ENCODE data around the gene LRP8. TPM values are rescaled to one million over a fixed set of nuclear protein-coding genes. Genes with fewer than 3 reads are reported as not detected.
"Not testable (repeated sequence)": the region's sequence is repeated elsewhere in the genome, so short reads cannot be mapped to it uniquely, and the experiment has no call there.

Gene LRP8
- total RNA-seq, 5 donors from 2014 or later (not counting 1 experiment from before 2014, with no cell fraction given), result 8.9 to 21.5 (median 19.8) TPM

GRCh38 chr1:53285546-53285945 is 42.3 kb downstream of the LRP8 start:
- Mint-ChIP-seq H3K4me3 (no peak overlapping the region), H3K36me3 (peaks cover 11% of the 10 kb centered on the region), H3K27ac (no peak overlapping the region), H3K27me3 (no peaks in the 10 kb centered on the region), H3K9me3 (no peaks in the 10 kb centered on the region), H3K4me1 (peaks cover 0 to 2% (median 2%) of the 10 kb centered on the region in 3 donors)
- no peak for DNase-seq
- ChIA-PET POLR2A (no interaction called here), CTCF (interaction anchor here in 1 of 2 donors (0.6 kb wide), 1 partner anchor 94 kb away, joined by 3 read pairs; no protein-coding TSS in a partner anchor)
- WGBS (ENCODE audit: insufficient coverage), result 75% methylated on average over 4 of the region's 5 CpGs
- Histone ChIP-seq H3K27ac (ENCODE audit: low read length) (no peak overlapping the region), H3K27me3 (replicated peaks in 1 of 2; ENCODE audit: control insufficient read depth in 2 of 2, extremely low read depth in 1 of 2, insufficient read depth in 2 of 2, low read length in 1 of 2) (no peaks in the 10 kb centered on the region), H3K4me3 (ENCODE audit: control insufficient read depth in 1 of 2, extremely low read depth in 1 of 2, low read length in 1 of 2) (no peak overlapping the region), H3K36me3 (ENCODE audit: control insufficient read depth in 2 of 2, extremely low read depth in 1 of 2, insufficient read depth in 1 of 2, low read length in 1 of 2) (peaks cover 0 to 9% of the 10 kb centered on the region in 2 donors), H3K9me3 (no peaks in the 10 kb centered on the region), H3K4me1 (ENCODE audit: control insufficient read depth in 1 of 2, extremely low read depth in 1 of 2, insufficient read depth in 2 of 2, low read length in 2 of 2) (peaks cover 0 to 5% of the 10 kb centered on the region in 2 experiments)
- no peak for ATAC-seq (replicated peaks in 1 of 4)

GRCh38 chr1:53284224-53285020 is 43.4 kb downstream of the LRP8 start:
- 100% methylated on average over 5 of the region's 8 CpGs for WGBS (ENCODE audit: insufficient coverage)
- Mint-ChIP-seq H3K27ac (no peak overlapping the region), H3K9me3 (no peaks in the 10 kb centered on the region), H3K4me1 (peaks cover 0 to 2% (median 2%) of the 10 kb centered on the region in 3 donors), H3K4me3 (no peak overlapping the region), H3K36me3 (peaks cover 11% of the 10 kb centered on the region), H3K27me3 (no peaks in the 10 kb centered on the region)
- peaks cover 0 to 5% of the 10 kb centered on the region in 2 experiments for H3K4me1 ChIP-seq (ENCODE audit: control insufficient read depth in 1 of 2, extremely low read depth in 1 of 2, insufficient read depth in 2 of 2, low read length in 2 of 2)
- no peak overlapping the region for H3K27ac ChIP-seq (ENCODE audit: low read length)
- H3K4me3 ChIP-seq (ENCODE audit: control insufficient read depth in 1 of 2, extremely low read depth in 1 of 2, low read length in 1 of 2), result no peak overlapping the region
- POLR2A ChIA-PET, result no interaction called here
- ATAC-seq (replicated peaks in 1 of 4) (no peak), DNase-seq (no peak)
- H3K27me3 ChIP-seq (replicated peaks in 1 of 2; ENCODE audit: control insufficient read depth in 2 of 2, extremely low read depth in 1 of 2, insufficient read depth in 2 of 2, low read length in 1 of 2), result no peaks in the 10 kb centered on the region
- no peaks in the 10 kb centered on the region for H3K9me3 ChIP-seq
- peaks cover 0 to 9% of the 10 kb centered on the region in 2 donors for H3K36me3 ChIP-seq (ENCODE audit: control insufficient read depth in 2 of 2, extremely low read depth in 1 of 2, insufficient read depth in 1 of 2, low read length in 1 of 2)
- CTCF ChIA-PET, result no interaction called here

- H3K4me3 ChIP-seq (ENCODE audit: control insufficient read depth in 1 of 2, extremely low read depth in 1 of 2, low read length in 1 of 2); H3K36me3 ChIP-seq (ENCODE audit: control insufficient read depth in 2 of 2, extremely low read depth in 1 of 2, insufficient read depth in 1 of 2, low read length in 1 of 2); H3K9me3 ChIP-seq; H3K27ac ChIP-seq (ENCODE audit: low read length); H3K4me1 ChIP-seq (ENCODE audit: control insufficient read depth in 1 of 2, extremely low read depth in 1 of 2, insufficient read depth in 2 of 2, low read length in 2 of 2); H3K27me3 ChIP-seq (replicated peaks in 1 of 2; ENCODE audit: control insufficient read depth in 2 of 2, extremely low read depth in 1 of 2, insufficient read depth in 2 of 2, low read length in 1 of 2); H3K27me3 Mint-ChIP-seq; H3K9me3 Mint-ChIP-seq; ATAC-seq (replicated peaks in 1 of 4); CTCF ChIA-PET; H3K36me3 Mint-ChIP-seq; POLR2A ChIA-PET; H3K4me3 Mint-ChIP-seq; H3K4me1 Mint-ChIP-seq; DNase-seq: not testable (repeated sequence)
- no CpG with 5 or more reads among the region's 12 CpGs for WGBS (ENCODE audit: insufficient coverage)
- H3K27ac Mint-ChIP-seq, result peak overlapping the region in 1 of 2 donors; percentile 11
These were observed 44.7 kb downstream of the LRP8 start for GRCh38 chr1:53283156-53283555.

- CTCF ChIA-PET, result interaction anchor here in 1 of 2 donors (0.6 kb wide), 1 partner anchor 115 kb away, joined by 3 read pairs; no protein-coding TSS in a partner anchor
- Histone ChIP-seq H3K9me3 (no peaks in the 10 kb centered on the region), H3K27ac (ENCODE audit: low read length) (no peak overlapping the region), H3K4me1 (ENCODE audit: control insufficient read depth in 1 of 2, extremely low read depth in 1 of 2, insufficient read depth in 2 of 2, low read length in 2 of 2) (no peaks in the 10 kb centered on the region), H3K27me3 (replicated peaks in 1 of 2; ENCODE audit: control insufficient read depth in 2 of 2, extremely low read depth in 1 of 2, insufficient read depth in 2 of 2, low read length in 1 of 2) (no peaks in the 10 kb centered on the region), H3K36me3 (ENCODE audit: control insufficient read depth in 2 of 2, extremely low read depth in 1 of 2, insufficient read depth in 1 of 2, low read length in 1 of 2) (peaks cover 0 to 2% of the 10 kb centered on the region in 2 donors), H3K4me3 (ENCODE audit: control insufficient read depth in 1 of 2, extremely low read depth in 1 of 2, low read length in 1 of 2) (no peak overlapping the region)
- no peaks in the 10 kb centered on the region for H3K9me3 Mint-ChIP-seq
- WGBS (ENCODE audit: insufficient coverage), result 98% methylated on average over 6 of the region's 9 CpGs
- DNase-seq, result no peak
- H3K4me3 Mint-ChIP-seq, result no peak overlapping the region
- no peak for ATAC-seq (replicated peaks in 1 of 4)
- no peak overlapping the region for H3K27ac Mint-ChIP-seq
- no peaks in the 10 kb centered on the region for H3K36me3 Mint-ChIP-seq
- H3K27me3 Mint-ChIP-seq, result no peaks in the 10 kb centered on the region
- no peaks in the 10 kb centered on the region for H3K4me1 Mint-ChIP-seq
- POLR2A ChIA-PET, result no interaction called here
These were observed 46.7 kb downstream of the LRP8 start for GRCh38 chr1:53281133-53281532.

GRCh38 chr1:53280496-53280895 is 47.4 kb downstream of the LRP8 start:
- Histone ChIP-seq H3K27me3 (replicated peaks in 1 of 2; ENCODE audit: control insufficient read depth in 2 of 2, extremely low read depth in 1 of 2, insufficient read depth in 2 of 2, low read length in 1 of 2) (no peaks in the 10 kb centered on the region), H3K4me3 (ENCODE audit: control insufficient read depth in 1 of 2, extremely low read depth in 1 of 2, low read length in 1 of 2) (no peak overlapping the region), H3K4me1 (ENCODE audit: control insufficient read depth in 1 of 2, extremely low read depth in 1 of 2, insufficient read depth in 2 of 2, low read length in 2 of 2) (no peaks in the 10 kb centered on the region), H3K27ac (ENCODE audit: low read length) (no peak overlapping the region), H3K36me3 (ENCODE audit: control insufficient read depth in 2 of 2, extremely low read depth in 1 of 2, insufficient read depth in 1 of 2, low read length in 1 of 2) (no peaks in the 10 kb centered on the region), H3K9me3 (no peaks in the 10 kb centered on the region)
- H3K4me3 Mint-ChIP-seq, result no peak overlapping the region
- ATAC-seq (replicated peaks in 1 of 4) (no peak), DNase-seq (no peak)
- POLR2A ChIA-PET, result no interaction called here
- no peaks in the 10 kb centered on the region for H3K36me3 Mint-ChIP-seq
- no peak overlapping the region for H3K27ac Mint-ChIP-seq
- CTCF ChIA-PET, result interaction anchor here in 1 of 2 donors (1.1 kb wide), 1 partner anchor 115 kb away, joined by 3 read pairs; no protein-coding TSS in a partner anchor
- H3K4me1 Mint-ChIP-seq, result no peaks in the 10 kb centered on the region
- WGBS (ENCODE audit: insufficient coverage), result 97% methylated on average over 8 of the region's 8 CpGs
- no peaks in the 10 kb centered on the region for H3K9me3 Mint-ChIP-seq
- H3K27me3 Mint-ChIP-seq, result no peaks in the 10 kb centered on the region

DNA sequence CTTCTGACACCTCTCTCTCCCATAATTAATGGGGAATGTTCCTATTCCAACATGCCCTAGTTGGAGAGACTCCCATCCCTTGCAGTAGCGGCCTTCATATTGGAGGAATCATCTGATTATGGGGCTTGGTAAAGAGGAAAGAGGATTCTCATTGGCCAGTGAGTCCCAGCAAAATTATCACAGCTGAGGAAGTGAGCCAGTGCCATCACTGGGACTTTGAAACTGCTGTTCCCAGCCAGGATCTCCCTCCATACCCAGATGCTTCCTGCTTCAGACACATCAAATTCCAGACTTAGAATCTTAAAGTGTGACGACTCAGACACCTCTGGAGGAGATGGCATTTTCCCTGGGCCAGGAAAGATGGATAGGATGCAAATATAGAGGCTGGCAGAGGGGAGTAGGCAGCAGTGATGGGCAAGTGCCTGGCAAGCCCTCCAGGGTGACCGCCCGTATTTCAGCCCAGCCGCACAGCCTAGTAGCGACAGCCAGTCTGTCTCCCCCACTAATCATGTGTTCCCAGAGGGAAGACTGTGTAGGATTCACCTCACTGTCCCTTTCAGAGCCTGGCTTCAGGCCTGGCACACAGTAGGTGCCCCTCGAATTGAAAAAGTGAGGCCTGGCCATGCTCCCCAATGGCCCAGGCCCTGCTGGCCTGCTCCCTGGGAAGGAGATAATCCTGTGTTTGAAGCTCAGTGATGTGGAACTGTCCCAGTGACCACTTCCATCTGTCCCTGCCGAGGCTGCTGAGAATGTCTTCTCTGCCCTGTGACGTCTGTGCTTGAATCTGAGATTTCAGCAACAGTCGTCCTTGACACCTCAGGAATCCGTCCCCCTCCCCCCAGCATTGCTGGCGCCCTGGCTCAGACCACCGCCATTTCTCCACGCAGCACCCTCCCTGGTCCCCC is 48.3 kb downstream of the LRP8 start:
- no peak for ATAC-seq (replicated peaks in 1 of 4)
- Mint-ChIP-seq H3K27ac (no peak overlapping the region), H3K36me3 (no peaks in the 10 kb centered on the region), H3K27me3 (no peaks in the 10 kb centered on the region), H3K9me3 (no peaks in the 10 kb centered on the region), H3K4me1 (no peaks in the 10 kb centered on the region), H3K4me3 (no peak overlapping the region)
- ChIA-PET POLR2A (no interaction called here), CTCF (interaction anchor here (0.6 to 2.1 kb wide), 7 partner anchors 12 to 155 kb away, joined by 3 to 23 read pairs (median 9); no protein-coding TSS in a partner anchor)
- H3K27me3 ChIP-seq (replicated peaks in 1 of 2; ENCODE audit: control insufficient read depth in 2 of 2, extremely low read depth in 1 of 2, insufficient read depth in 2 of 2, low read length in 1 of 2), result no peaks in the 10 kb centered on the region
- 64% methylated on average over 5 of the region's 14 CpGs for WGBS (ENCODE audit: insufficient coverage)
- no peaks in the 10 kb centered on the region for H3K4me1 ChIP-seq (ENCODE audit: control insufficient read depth in 1 of 2, extremely low read depth in 1 of 2, insufficient read depth in 2 of 2, low read length in 2 of 2)
- peaks cover 0 to 3% of the 10 kb centered on the region in 2 donors for H3K36me3 ChIP-seq (ENCODE audit: control insufficient read depth in 2 of 2, extremely low read depth in 1 of 2, insufficient read depth in 1 of 2, low read length in 1 of 2)
- H3K4me3 ChIP-seq (ENCODE audit: control insufficient read depth in 1 of 2, extremely low read depth in 1 of 2, low read length in 1 of 2), result no peak overlapping the region
- H3K27ac ChIP-seq (ENCODE audit: low read length), result no peak overlapping the region
- no peak for DNase-seq
- no peaks in the 10 kb centered on the region for H3K9me3 ChIP-seq
